ENCODE data around the gene SLC39A10.

DNA sequence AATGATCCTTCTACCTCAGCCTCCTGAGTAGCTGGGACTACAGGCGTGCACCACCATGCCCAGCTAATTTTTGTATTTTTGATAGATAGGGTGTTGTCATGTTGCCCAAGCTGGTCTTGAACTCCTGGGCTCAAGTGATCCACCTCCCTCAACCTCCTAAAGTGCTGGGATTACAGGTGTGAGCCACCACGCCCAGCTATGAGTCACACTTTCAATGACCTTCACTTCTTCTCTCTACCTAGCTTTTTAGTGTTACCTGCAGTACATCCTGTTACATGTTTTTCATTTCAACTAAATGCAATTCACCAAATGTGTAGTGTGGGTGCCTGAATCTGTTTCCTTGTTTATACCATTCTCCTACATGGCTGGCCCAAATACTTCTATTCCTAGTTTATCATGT lies 64.0 kb downstream of the SLC39A10 start:
- TF ChIP-seq EP300 (IDR thresholded peaks at IDR 0.05), result no peak
- TF ChIP-seq, protein P1, sequence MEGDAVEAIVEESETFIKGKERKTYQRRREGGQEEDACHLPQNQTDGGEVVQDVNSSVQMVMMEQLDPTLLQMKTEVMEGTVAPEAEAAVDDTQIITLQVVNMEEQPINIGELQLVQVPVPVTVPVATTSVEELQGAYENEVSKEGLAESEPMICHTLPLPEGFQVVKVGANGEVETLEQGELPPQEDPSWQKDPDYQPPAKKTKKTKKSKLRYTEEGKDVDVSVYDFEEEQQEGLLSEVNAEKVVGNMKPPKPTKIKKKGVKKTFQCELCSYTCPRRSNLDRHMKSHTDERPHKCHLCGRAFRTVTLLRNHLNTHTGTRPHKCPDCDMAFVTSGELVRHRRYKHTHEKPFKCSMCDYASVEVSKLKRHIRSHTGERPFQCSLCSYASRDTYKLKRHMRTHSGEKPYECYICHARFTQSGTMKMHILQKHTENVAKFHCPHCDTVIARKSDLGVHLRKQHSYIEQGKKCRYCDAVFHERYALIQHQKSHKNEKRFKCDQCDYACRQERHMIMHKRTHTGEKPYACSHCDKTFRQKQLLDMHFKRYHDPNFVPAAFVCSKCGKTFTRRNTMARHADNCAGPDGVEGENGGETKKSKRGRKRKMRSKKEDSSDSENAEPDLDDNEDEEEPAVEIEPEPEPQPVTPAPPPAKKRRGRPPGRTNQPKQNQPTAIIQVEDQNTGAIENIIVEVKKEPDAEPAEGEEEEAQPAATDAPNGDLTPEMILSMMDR (IDR thresholded peaks at IDR 0.05), result no peak

All from ovary (tissue), 3 donors.